ENCODE results near the gene RAB1A. TPM values are rescaled to one million over a fixed set of nuclear protein-coding genes. Genes with fewer than 3 reads are reported as not detected.

The RAB1A gene
- total and polyA plus RNA-seq, 2 experiments from 2014 or later, result 47.1 to 233 TPM

DNA sequence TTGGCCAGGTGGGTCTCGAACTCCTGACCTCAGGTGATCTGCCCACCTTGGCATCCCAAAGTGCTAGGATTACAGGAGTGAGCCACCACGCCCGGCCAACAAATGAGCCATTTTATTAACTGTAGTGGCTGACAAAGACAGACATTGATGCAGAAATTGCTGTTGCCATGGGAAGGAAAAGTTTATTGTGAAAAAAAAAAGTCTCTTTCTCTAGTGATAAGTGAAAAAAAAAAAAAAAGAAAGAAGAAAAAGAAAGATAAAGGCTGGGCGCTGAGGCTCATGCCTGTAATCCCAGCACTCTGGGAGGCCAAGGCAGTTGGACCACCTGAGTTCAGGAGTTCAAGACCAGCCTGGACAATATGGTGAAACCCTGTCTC lies 39.8 kb upstream of the RAB1A start:
- H3K4me3 ChIP-seq, result no peak overlapping the region
- TF ChIP-seq, protein P1, sequence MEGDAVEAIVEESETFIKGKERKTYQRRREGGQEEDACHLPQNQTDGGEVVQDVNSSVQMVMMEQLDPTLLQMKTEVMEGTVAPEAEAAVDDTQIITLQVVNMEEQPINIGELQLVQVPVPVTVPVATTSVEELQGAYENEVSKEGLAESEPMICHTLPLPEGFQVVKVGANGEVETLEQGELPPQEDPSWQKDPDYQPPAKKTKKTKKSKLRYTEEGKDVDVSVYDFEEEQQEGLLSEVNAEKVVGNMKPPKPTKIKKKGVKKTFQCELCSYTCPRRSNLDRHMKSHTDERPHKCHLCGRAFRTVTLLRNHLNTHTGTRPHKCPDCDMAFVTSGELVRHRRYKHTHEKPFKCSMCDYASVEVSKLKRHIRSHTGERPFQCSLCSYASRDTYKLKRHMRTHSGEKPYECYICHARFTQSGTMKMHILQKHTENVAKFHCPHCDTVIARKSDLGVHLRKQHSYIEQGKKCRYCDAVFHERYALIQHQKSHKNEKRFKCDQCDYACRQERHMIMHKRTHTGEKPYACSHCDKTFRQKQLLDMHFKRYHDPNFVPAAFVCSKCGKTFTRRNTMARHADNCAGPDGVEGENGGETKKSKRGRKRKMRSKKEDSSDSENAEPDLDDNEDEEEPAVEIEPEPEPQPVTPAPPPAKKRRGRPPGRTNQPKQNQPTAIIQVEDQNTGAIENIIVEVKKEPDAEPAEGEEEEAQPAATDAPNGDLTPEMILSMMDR (IDR thresholded peaks at IDR 0.05; ENCODE audit: low read depth, low read length), result no peak
- H3K4me1 ChIP-seq (ENCODE audit: low read depth), result no peaks in the 10 kb centered on the region
- H3K27me3 ChIP-seq, result no peaks in the 10 kb centered on the region
- DNase-seq (ENCODE audit: low read depth in 1 of 2, low spot score in 1 of 2), result no peak
- H3K27ac ChIP-seq, result no peak overlapping the region
- no peaks in the 10 kb centered on the region for H3K9me3 ChIP-seq (ENCODE audit: low read depth)
- H3K36me3 ChIP-seq, result no peaks in the 10 kb centered on the region

DNA sequence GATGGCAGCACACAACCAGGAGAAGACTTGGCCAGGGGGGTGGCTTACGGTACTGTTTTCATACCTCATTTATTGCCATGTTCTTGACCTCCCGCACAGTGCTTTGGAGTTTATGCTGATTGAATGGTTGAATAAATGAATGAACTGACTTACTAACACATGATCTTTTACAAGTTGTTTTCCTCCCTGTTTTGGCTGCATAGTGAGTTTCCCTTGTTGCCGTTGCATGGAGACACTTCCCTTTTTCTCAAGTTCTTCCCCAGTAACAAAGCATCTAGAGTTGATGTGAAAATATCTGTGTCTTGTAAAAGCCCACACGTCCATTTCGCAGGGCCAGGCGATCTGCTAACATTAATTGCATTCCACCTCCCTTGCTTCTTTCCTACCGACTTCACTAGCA lies 35.7 kb upstream of the RAB1A start:
- H3K4me3 ChIP-seq, result no peak overlapping the region
- H3K27ac ChIP-seq, result no peak overlapping the region
- H3K36me3 ChIP-seq, result no peaks in the 10 kb centered on the region
- no peaks in the 10 kb centered on the region for H3K27me3 ChIP-seq
- TF ChIP-seq, protein P1 (IDR thresholded peaks at IDR 0.05; ENCODE audit: low read depth, low read length), result no peak
- no peaks in the 10 kb centered on the region for H3K9me3 ChIP-seq (ENCODE audit: low read depth)
- peaks cover 5% of the 10 kb centered on the region for H3K4me1 ChIP-seq (ENCODE audit: low read depth)
- DNase-seq (ENCODE audit: low read depth in 1 of 2, low spot score in 1 of 2), result no peak

DNA sequence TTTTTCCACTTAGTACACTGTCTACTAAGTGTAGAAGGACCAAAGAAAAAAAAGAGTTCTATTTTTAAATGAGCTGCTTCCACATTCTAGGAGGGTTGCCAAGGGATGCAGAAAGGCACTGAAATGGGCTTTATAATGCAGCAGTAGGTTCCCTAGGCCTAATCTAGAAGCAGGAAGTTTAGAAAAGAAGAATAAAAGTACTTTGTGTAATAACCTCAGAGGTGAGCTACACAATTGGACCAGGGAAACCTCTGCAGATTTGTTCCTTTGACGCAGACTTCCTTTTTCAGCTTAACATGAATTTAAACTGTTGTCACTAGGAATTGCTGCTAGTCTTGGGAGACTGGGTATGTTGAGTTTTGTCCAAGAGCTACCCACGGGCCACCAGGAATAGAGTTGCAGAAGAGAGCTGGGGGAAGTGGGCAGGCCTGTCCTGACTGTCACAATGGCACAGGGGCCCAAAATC lies 34.6 kb upstream of the RAB1A start:
- Histone ChIP-seq H3K27ac (no peak overlapping the region), H3K4me1 (ENCODE audit: low read depth) (peaks cover 5% of the 10 kb centered on the region), H3K9me3 (ENCODE audit: low read depth) (no peaks in the 10 kb centered on the region), H3K36me3 (no peaks in the 10 kb centered on the region), H3K4me3 (no peak overlapping the region), H3K27me3 (no peaks in the 10 kb centered on the region)
- TF ChIP-seq, protein P1 (IDR thresholded peaks at IDR 0.05; ENCODE audit: low read depth, low read length), result no peak
- DNase-seq (ENCODE audit: low read depth in 1 of 2, low spot score in 1 of 2), result peak; percentile 12 to 38

DNA sequence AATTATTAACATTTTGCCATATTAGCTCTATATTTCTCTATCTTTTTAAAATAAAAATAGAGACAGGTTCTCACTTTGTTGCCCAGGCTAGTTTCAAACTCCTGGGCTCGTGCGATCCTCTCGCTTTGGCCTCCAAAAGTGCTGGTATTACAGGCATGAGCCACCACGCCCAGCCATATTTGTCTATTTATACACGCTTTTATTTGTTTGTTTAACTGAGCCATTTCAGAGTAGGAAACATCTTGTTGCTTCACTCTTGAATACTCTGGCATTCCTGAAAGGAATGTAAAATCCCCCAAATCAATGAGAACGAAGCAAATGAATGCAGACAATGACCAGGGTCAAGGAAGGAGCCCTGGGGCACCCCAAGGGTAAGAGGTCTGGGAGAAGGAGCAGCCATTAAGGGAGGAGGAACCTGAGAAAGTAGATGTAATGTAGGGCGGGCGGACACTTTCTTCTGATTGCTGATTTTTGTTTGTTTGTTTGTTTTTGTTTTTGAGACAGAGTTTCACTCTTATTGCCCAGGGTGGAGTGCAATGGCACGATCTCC lies 31.7 kb upstream of the RAB1A start:
- Histone ChIP-seq H3K4me1 (ENCODE audit: low read depth) (peaks cover 5% of the 10 kb centered on the region), H3K27ac (no peak overlapping the region), H3K4me3 (no peak overlapping the region), H3K27me3 (no peaks in the 10 kb centered on the region), H3K9me3 (ENCODE audit: low read depth) (no peaks in the 10 kb centered on the region), H3K36me3 (no peaks in the 10 kb centered on the region)
- TF ChIP-seq, protein P1 (IDR thresholded peaks at IDR 0.05; ENCODE audit: low read depth, low read length), result no peak
- DNase-seq (ENCODE audit: low read depth in 1 of 2, low spot score in 1 of 2), result no peak

DNA sequence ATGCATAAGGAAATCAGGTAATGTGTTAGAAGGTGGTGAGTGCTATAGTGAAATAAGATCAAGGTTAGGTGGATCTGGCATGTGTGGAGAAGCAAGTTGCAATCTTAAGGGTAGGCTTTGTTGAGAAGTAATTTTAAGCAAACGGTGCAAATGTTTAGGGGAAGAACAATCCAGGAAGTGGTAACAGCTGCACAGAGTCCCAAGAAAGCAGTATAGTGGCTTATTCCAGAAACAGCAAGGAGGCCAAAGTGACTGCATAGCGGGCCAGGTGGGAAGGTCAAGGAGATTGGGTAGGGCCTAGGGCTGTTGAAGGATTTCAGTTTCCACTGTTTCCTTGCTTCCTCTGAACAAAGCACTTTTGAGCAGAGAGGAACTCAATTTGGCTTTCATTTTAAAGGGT lies 30.0 kb upstream of the RAB1A start:
- H3K4me3 ChIP-seq, result no peak overlapping the region
- DNase-seq (ENCODE audit: low read depth in 1 of 2, low spot score in 1 of 2), result no peak
- H3K9me3 ChIP-seq (ENCODE audit: low read depth), result no peaks in the 10 kb centered on the region
- no peak overlapping the region for H3K27ac ChIP-seq
- H3K36me3 ChIP-seq, result no peaks in the 10 kb centered on the region
- no peaks in the 10 kb centered on the region for H3K27me3 ChIP-seq
- peaks cover 5% of the 10 kb centered on the region for H3K4me1 ChIP-seq (ENCODE audit: low read depth)
- TF ChIP-seq, protein P1 (IDR thresholded peaks at IDR 0.05; ENCODE audit: low read depth, low read length), result no peak

Data from cardiac muscle cell (in vitro differentiated cells and primary cell).